ENCODE measurements around the gene PTPRD.

DNA sequence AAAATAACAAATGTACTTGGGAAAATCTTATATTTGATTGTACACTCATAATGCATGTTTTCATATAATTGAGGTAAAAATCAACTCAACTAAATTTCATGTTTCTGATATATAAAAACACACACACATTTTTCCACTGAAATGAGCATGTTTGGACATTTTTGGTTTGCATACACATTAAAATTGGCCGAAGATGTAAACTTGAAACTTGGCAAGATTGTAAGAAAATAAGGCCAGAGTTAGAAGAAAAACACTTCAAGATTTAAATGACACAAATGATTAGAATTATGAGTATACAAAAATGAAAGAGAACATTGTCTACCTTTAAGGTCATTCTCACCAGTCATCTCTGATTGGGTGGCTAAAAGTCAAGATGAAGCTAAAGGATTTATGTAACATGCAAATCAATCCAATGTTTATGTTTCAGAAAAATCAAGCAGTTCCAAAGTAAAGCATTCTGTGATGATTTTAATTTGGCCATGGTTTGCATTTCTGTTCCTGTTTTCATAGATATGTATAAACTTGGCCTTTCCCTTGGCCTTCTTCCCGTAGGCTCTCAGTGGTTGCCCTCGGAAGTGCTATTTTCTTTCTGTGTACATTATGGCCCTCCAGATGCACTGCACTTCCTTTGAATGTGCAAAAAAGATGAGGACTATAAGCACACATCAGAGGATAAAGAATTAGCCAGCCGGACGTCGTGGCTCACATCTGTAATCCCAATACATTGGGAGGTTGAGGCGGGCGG, 1707.9 kb downstream of the PTPRD start:
- TF ChIP-seq EZH2 (IDR thresholded peaks at IDR 0.05), result no peak
- TF ChIP-seq, protein P1, sequence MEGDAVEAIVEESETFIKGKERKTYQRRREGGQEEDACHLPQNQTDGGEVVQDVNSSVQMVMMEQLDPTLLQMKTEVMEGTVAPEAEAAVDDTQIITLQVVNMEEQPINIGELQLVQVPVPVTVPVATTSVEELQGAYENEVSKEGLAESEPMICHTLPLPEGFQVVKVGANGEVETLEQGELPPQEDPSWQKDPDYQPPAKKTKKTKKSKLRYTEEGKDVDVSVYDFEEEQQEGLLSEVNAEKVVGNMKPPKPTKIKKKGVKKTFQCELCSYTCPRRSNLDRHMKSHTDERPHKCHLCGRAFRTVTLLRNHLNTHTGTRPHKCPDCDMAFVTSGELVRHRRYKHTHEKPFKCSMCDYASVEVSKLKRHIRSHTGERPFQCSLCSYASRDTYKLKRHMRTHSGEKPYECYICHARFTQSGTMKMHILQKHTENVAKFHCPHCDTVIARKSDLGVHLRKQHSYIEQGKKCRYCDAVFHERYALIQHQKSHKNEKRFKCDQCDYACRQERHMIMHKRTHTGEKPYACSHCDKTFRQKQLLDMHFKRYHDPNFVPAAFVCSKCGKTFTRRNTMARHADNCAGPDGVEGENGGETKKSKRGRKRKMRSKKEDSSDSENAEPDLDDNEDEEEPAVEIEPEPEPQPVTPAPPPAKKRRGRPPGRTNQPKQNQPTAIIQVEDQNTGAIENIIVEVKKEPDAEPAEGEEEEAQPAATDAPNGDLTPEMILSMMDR (IDR thresholded peaks at IDR 0.05), result no peak
- no peak for TF ChIP-seq EZH2phosphoT487 (IDR thresholded peaks at IDR 0.05)

Data from neural progenitor cell (in vitro differentiated cells).